Keratinocyte (primary cell): ENCODE measurements around the gene RPS2. TPM values are rescaled to one million over a fixed set of nuclear protein-coding genes. Genes with fewer than 3 reads are reported as not detected.

Source experiments
- DNase-seq: peaks from one replicate; pipeline ENCODE4 v3.0.0-alpha.2; 2011; ENCODE audit warnings: low read depth, missing footprints, low spot score
- FAIRE-seq: peaks from 2 replicates; lab custom pipeline; 2011; peaks lifted over from hg19 to GRCh38; lab: Jason Lieb, UNC
- H2AFZ ChIP-seq: 2 replicates; pipeline ENCODE4 v1.6.0; 2012; ENCODE audit warnings: low read length, control low read depth, inconsistent platforms; ENCODE audit not compliant: control insufficient read depth
- H3K27ac ChIP-seq: 2 replicates; pipeline ENCODE4 v1.5.1; 2011; ENCODE audit warnings: low read length; ENCODE audit not compliant: control insufficient read depth, insufficient read depth
- H3K27me3 ChIP-seq: 3 replicates; pipeline ENCODE4 v1.6.0; 2011; ENCODE audit warnings: low read length; ENCODE audit not compliant: control insufficient read depth, insufficient read depth; ENCODE audit errors: extremely low read depth
- H3K36me3 ChIP-seq, 2 experiments: 2 replicates in 1 of 2; 3 replicates in 1 of 2; pipeline ENCODE4 v1.5.1; 2011; ENCODE audit warnings: low read length in 2 of 2, mild to moderate bottlenecking in 1 of 2; ENCODE audit not compliant: control insufficient read depth in 2 of 2, insufficient read depth in 2 of 2; ENCODE audit errors: extremely low read depth in 1 of 2
- H3K4me1 ChIP-seq: 3 replicates; pipeline ENCODE4 v1.5.1; 2011; ENCODE audit warnings: low read length; ENCODE audit not compliant: control insufficient read depth, insufficient read depth; ENCODE audit errors: extremely low read depth
- H3K4me2 ChIP-seq: 3 replicates; pipeline ENCODE4 v1.6.0; 2011; ENCODE audit warnings: low read depth, low read length; ENCODE audit not compliant: control insufficient read depth, insufficient read depth; ENCODE audit errors: extremely low read depth
- H3K4me3 ChIP-seq, 3 experiments: fragments of 200-600 bp in 1 of 3; sonication (generic) in 1 of 3; 2 replicates in 2 of 3; 3 replicates in 1 of 3; pipeline ENCODE4 v1.5.1; 2011 to 2016; ENCODE audit warnings: low read length in 3 of 3, mild to moderate bottlenecking in 3 of 3, control low read depth in 2 of 3, inconsistent platforms in 1 of 3, low read depth in 1 of 3, mixed read lengths in 1 of 3, mixed run types in 1 of 3, moderate library complexity in 1 of 3; ENCODE audit not compliant: control insufficient read depth in 2 of 3, insufficient read depth in 2 of 3; ENCODE audit errors: extremely low read depth in 1 of 3
- H3K79me2 ChIP-seq: 2 replicates; pipeline ENCODE4 v1.6.0; 2012; ENCODE audit warnings: low read length; ENCODE audit not compliant: control insufficient read depth, insufficient read depth
- H3K9ac ChIP-seq: 3 replicates; pipeline ENCODE4 v1.6.0; 2011; ENCODE audit warnings: low read length; ENCODE audit not compliant: control insufficient read depth, insufficient read depth; ENCODE audit errors: extremely low read depth
- H3K9me1 ChIP-seq: 3 replicates; pipeline ENCODE4 v1.6.0; 2011; ENCODE audit warnings: low read length; ENCODE audit not compliant: control insufficient read depth, insufficient read depth; ENCODE audit errors: extremely low read depth
- H3K9me3 ChIP-seq: 2 replicates; pipeline ENCODE4 v1.5.1; 2012; ENCODE audit warnings: low read depth, low read length; ENCODE audit not compliant: control insufficient read depth
- H4K20me1 ChIP-seq: 3 replicates; pipeline ENCODE4 v1.6.0; 2011; ENCODE audit warnings: low read length; ENCODE audit not compliant: control insufficient read depth, insufficient read depth; ENCODE audit errors: extremely low read depth
- CTCF ChIP-seq, 3 experiments: IDR thresholded peaks in 1 of 3; conservative IDR thresholded peaks in 1 of 3; optimal IDR thresholded peaks in 1 of 3; 2 replicates in 2 of 3; 3 replicates in 1 of 3; pipeline versions ENCODE3 to v1.5.1; 2011; ENCODE audit warnings: low read length in 3 of 3, mild to moderate bottlenecking in 3 of 3, moderate library complexity in 2 of 3, control low read depth in 1 of 3, inconsistent platforms in 1 of 3; ENCODE audit not compliant: insufficient read depth in 2 of 3; ENCODE audit errors: extremely low read depth in 1 of 3
- EZH2 ChIP-seq: IDR thresholded peaks from one replicate; pipeline ENCODE4 v1.6.1; 2012; ENCODE audit warnings: inconsistent platforms, mild to moderate bottlenecking, low read length, moderate library complexity
- dilution Hi-C: fragments of 300-500 bp; cut with MboI; formaldehyde crosslinking; loops from one replicate; pipeline ENCODE4 v1.7.0; 2020; ENCODE audit warnings: low sequenced_read_pairs; ENCODE audit not compliant: extremely low pct_ligation_motif_present
- polyA plus RNA-seq, 5 experiments: library from polyadenylated mRNA; depleted of rRNA in 3 of 5; stranded (reverse) in 3 of 5; stranded (forward) in 1 of 5; unstranded in 1 of 5; fragments of >200 nt; gene quantifications; 1 replicate in 1 of 5; 2 replicates in 3 of 5; 3 replicates in 1 of 5; pipeline versions ENCODE4 v1.2.1 to v1.2.3, GENCODE V29; 2011 to 2012; ENCODE audit warnings: missing spikeins in 2 of 5, low read depth in 1 of 5, low replicate concordance in 1 of 5

The RPS2 gene
- polyA plus RNA-seq, 1 donor (not counting 4 experiments of a cell fraction or from before 2014, with no cell fraction given): 3,573 TPM

GRCh38 chr16:1990351-1991134 lies 25.9 kb upstream of the RPS2 start:
- DNase-seq: no peak

DNA sequence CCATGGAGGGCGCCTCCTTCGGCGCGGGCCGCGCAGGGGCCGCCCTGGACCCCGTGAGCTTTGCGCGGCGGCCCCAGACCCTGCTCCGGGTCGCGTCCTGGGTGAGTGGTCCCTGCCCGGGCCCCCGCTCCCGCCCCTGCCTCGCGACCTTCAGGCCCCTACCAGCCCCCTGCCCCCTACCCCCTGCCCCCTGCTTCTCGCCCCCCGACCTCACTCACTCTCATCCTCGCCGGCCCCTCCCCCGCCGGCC lies 25.4 kb upstream of the RPS2 start:
- no peaks in the 10 kb centered on the region for H3K9me3 ChIP-seq
- no peaks in the 10 kb centered on the region for H4K20me1 ChIP-seq
- no peak for TF ChIP-seq EZH2
- TF ChIP-seq CTCF (optimal IDR thresholded peaks at IDR 0.05 in 1 of 3, IDR thresholded peaks at IDR 0.05 in 1 of 3, conservative IDR thresholded peaks at IDR 0.05 in 1 of 3; ENCODE audit: extremely low read depth in 1 of 3, insufficient read depth in 2 of 3, low read length in 3 of 3): no peak
- no peak overlapping the region for H3K4me2 ChIP-seq
- peaks cover under 1% of the 10 kb centered on the region for H3K9me1 ChIP-seq
- dilution Hi-C loops: no loop called here
- H3K27ac ChIP-seq: no peak overlapping the region
- H3K4me1 ChIP-seq: peaks cover 33% of the 10 kb centered on the region
- H2AFZ ChIP-seq: no peak overlapping the region
- no peak for DNase-seq
- H3K36me3 ChIP-seq: peaks cover 7 to 14% of the 10 kb centered on the region in 2 experiments
- FAIRE-seq: no peak
- H3K27me3 ChIP-seq: peaks cover 30% of the 10 kb centered on the region
- H3K79me2 ChIP-seq: no peaks in the 10 kb centered on the region
- peak overlapping the region in 1 of 3 experiments; percentile 53 for H3K4me3 ChIP-seq
- no peak overlapping the region for H3K9ac ChIP-seq

More at GRCh38 chr16:1990351-1991134, 25.9 kb upstream of the RPS2 start:
- Histone ChIP-seq H3K9ac (peak overlapping the region; percentile 28), H3K4me3 (peak overlapping the region in 2 of 3 experiments; percentile 20 to 53), H3K9me1 (no peaks in the 10 kb centered on the region), H3K36me3 (peaks cover 7 to 11% of the 10 kb centered on the region in 2 experiments), H3K9me3 (no peaks in the 10 kb centered on the region), H3K27ac (no peak overlapping the region), H3K79me2 (no peaks in the 10 kb centered on the region), H3K4me1 (peaks cover 28% of the 10 kb centered on the region), H3K27me3 (peaks cover 30% of the 10 kb centered on the region), H2AFZ (no peak overlapping the region), H3K4me2 (peak overlapping the region; percentile 66), H4K20me1 (no peaks in the 10 kb centered on the region)
- FAIRE-seq: no peak
- dilution Hi-C loops: no loop called here
- peak; percentile 93 for TF ChIP-seq EZH2
- no peak for TF ChIP-seq CTCF (optimal IDR thresholded peaks at IDR 0.05 in 1 of 3, IDR thresholded peaks at IDR 0.05 in 1 of 3, conservative IDR thresholded peaks at IDR 0.05 in 1 of 3; ENCODE audit: extremely low read depth in 1 of 3, insufficient read depth in 2 of 3, low read length in 3 of 3)
